ENCODE data around the gene COL15A1. TPM values are rescaled to one million over a fixed set of nuclear protein-coding genes. Genes with fewer than 3 reads are reported as not detected.
"Not testable (repeated sequence)": the region's sequence is repeated elsewhere in the genome, so short reads cannot be mapped to it uniquely, and the experiment has no call there.

The COL15A1 gene
- total RNA-seq, 4 donors from 2014 or later = 134 to 256 (median 145) TPM

DNA sequence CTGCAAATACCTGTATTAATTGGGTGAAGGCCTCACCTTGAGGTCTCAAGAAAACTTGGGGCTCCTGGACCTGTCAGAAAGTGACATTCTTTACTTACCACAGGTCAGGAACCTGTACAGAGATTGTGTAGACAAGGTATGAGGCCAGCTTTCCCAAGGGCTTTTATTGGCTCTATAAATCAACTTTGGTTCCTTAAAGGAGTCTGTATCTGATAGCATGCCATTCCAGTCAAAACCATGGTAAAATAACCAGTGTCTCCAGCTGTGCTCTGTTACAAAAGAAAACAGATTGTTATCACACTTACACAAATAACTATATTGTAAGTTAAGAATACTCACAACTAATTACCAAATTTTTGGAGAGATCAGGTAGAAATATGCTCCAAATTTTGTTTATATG is 64.5 kb downstream of the COL15A1 start:
- Histone ChIP-seq H3K36me3 (peaks cover 21 to 65% (median 47%) of the 10 kb centered on the region in 4 donors), H3K27me3 (no peaks in the 10 kb centered on the region), H3K27ac (replicated peaks in 1 of 4) (no peak overlapping the region), H3K4me3 (no peak overlapping the region), H3K9me3 (no peaks in the 10 kb centered on the region), H3K4me1 (no peaks in the 10 kb centered on the region)
- DNase-seq (ENCODE audit: extremely low spot score) = no peak
- intact Hi-C loops (cut with DNase I) = no loop called here
- TF ChIP-seq EP300 (IDR thresholded peaks at IDR 0.05) (no peak), POLR2AphosphoS5 (IDR thresholded peaks at IDR 0.05) (no peak), POLR2A (IDR thresholded peaks at IDR 0.05; ENCODE audit: low read depth) (no peak)
- TF ChIP-seq, protein P1, sequence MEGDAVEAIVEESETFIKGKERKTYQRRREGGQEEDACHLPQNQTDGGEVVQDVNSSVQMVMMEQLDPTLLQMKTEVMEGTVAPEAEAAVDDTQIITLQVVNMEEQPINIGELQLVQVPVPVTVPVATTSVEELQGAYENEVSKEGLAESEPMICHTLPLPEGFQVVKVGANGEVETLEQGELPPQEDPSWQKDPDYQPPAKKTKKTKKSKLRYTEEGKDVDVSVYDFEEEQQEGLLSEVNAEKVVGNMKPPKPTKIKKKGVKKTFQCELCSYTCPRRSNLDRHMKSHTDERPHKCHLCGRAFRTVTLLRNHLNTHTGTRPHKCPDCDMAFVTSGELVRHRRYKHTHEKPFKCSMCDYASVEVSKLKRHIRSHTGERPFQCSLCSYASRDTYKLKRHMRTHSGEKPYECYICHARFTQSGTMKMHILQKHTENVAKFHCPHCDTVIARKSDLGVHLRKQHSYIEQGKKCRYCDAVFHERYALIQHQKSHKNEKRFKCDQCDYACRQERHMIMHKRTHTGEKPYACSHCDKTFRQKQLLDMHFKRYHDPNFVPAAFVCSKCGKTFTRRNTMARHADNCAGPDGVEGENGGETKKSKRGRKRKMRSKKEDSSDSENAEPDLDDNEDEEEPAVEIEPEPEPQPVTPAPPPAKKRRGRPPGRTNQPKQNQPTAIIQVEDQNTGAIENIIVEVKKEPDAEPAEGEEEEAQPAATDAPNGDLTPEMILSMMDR (IDR thresholded peaks at IDR 0.05) = no peak

DNA sequence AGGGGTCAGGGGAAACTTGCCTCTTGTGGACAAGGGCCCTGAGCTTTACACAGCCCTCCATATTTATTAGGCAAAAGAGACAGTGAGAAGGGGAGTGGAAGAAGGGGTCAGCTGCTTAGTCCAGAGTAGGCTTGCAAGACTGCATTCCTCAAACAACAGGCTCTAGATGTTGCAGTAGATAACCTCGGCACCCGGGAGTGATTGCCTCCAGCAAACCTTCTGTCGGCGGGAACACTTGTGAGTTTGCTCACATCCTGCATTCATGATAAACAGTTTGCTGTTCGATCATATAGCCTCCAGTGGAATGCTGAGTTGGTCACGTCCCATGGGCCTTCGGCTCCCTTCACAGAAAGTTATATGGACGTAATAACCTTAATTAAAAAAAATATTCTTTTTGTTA is 66.7 kb downstream of the COL15A1 start:
- H3K27me3 ChIP-seq; DNase-seq (ENCODE audit: extremely low spot score); H3K9me3 ChIP-seq; H3K4me3 ChIP-seq; H3K4me1 ChIP-seq; H3K27ac ChIP-seq (replicated peaks in 1 of 4); intact Hi-C loops (cut with DNase I): not testable (repeated sequence)
- WGBS = 94% methylated on average over 8 of the region's 8 CpGs
- peaks cover 10 to 61% (median 31%) of the 10 kb centered on the region in 4 donors for H3K36me3 ChIP-seq

DNA sequence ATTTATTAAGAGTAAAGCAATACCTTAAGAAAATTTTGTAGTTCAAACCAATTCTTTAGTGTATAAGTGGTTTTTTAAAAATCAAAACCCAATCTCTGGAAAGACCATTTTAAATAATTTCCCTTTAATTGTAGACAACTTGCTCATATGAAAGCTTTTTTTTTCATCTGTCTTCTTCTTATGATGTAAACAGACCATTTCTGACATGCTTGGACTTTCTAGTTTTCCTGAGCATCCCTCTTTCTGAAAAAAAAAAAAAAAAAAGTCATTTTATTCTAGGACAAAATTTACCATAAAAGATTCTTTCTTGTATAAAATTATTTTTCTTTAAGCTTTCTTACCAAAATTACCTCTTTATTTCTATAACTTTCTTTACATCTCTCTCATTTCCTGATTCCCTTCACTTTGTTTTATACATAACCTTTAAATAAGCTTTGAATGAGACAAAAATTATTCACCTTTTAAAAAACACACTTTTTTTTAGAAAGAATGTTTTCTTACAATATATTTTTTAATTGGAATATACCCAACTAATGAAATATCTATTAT is 67.5 kb downstream of the COL15A1 start:
- H3K4me1 ChIP-seq = no peaks in the 10 kb centered on the region
- intact Hi-C loops (cut with DNase I) = no loop called here
- no peak overlapping the region for H3K27ac ChIP-seq (replicated peaks in 1 of 4)
- TF ChIP-seq POLR2AphosphoS5 (IDR thresholded peaks at IDR 0.05) = no peak
- TF ChIP-seq POLR2A (IDR thresholded peaks at IDR 0.05; ENCODE audit: low read depth) = no peak
- no peak for TF ChIP-seq EP300 (IDR thresholded peaks at IDR 0.05)
- TF ChIP-seq, protein P1 (IDR thresholded peaks at IDR 0.05) = no peak
- H3K36me3 ChIP-seq = peaks cover 11 to 61% (median 34%) of the 10 kb centered on the region in 4 donors
- H3K9me3 ChIP-seq = no peaks in the 10 kb centered on the region
- DNase-seq (ENCODE audit: extremely low spot score) = no peak
- H3K27me3 ChIP-seq = no peaks in the 10 kb centered on the region
- H3K4me3 ChIP-seq = no peak overlapping the region

DNA sequence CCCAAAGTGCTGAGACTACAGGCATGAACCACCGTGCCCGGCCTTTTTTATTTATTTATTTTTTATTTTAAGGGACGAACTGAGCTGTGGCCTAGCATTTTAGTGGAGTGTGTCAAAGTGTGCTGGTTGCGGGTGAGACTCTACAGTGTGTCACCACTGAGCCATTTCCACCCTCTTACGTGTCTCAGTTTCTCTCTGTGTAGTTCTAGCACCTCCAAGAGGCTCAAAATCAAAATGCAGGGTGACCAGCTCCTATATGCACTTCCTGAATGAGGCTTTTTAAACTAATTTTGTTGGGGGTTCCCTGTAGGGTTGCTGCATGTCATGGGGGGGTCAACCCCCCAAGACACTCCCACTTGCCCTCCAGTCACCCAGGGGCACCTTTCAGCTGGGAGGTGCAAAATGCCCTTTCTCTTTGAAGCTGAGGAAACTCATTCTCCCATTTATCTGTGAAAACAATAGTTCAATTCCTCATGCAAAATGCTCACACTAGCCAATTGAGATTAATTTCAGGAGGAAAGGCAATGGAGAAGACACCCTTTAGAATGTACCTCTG is 69.3 kb downstream of the COL15A1 start:
- no peak for DNase-seq (ENCODE audit: extremely low spot score)
- H3K9me3 ChIP-seq = no peaks in the 10 kb centered on the region
- intact Hi-C loops (cut with DNase I) = no loop called here
- no peaks in the 10 kb centered on the region for H3K27me3 ChIP-seq
- H3K4me3 ChIP-seq = no peak overlapping the region
- no peak for TF ChIP-seq POLR2AphosphoS5 (IDR thresholded peaks at IDR 0.05)
- TF ChIP-seq, protein P1 (IDR thresholded peaks at IDR 0.05) = peak; percentile 24 to 43 (median 29)
- no peak for TF ChIP-seq POLR2A (IDR thresholded peaks at IDR 0.05; ENCODE audit: low read depth)
- WGBS = 88% methylated on average over 5 of the region's 5 CpGs
- H3K4me1 ChIP-seq = no peaks in the 10 kb centered on the region
- no peak overlapping the region for H3K27ac ChIP-seq (replicated peaks in 1 of 4)
- H3K36me3 ChIP-seq = peaks cover 13 to 68% (median 40%) of the 10 kb centered on the region in 4 donors

DNA sequence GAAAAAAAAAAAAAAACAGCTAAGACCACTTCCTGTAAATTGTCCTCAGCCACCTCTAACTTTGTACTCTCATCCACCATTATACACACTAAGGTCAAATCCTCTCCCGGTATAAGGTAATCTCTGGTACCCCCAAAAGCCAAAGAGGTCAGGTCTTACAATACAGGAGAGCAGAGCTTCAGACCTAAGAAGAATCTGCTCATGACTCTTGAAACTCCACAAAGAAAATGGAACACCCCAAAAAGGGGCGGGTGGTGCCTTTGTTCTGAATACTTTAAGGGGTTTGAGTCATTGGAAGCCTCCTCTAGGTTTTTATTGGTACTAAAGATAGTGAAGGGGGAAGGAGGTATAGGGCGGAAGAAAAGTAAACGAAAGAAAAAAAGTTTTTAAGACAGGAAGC is 69.8 kb downstream of the COL15A1 start:
- Histone ChIP-seq H3K27me3 (no peaks in the 10 kb centered on the region), H3K9me3 (no peaks in the 10 kb centered on the region), H3K4me1 (no peaks in the 10 kb centered on the region), H3K27ac (replicated peaks in 1 of 4) (no peak overlapping the region), H3K36me3 (peaks cover 13 to 68% (median 38%) of the 10 kb centered on the region in 4 donors), H3K4me3 (no peak overlapping the region)
- WGBS = 76% methylated on average over 4 of the region's 4 CpGs
- TF ChIP-seq EP300 (IDR thresholded peaks at IDR 0.05) (no peak), POLR2AphosphoS5 (IDR thresholded peaks at IDR 0.05) (no peak), POLR2A (IDR thresholded peaks at IDR 0.05; ENCODE audit: low read depth) (no peak)
- TF ChIP-seq, protein P1 (IDR thresholded peaks at IDR 0.05) = no peak
- intact Hi-C loops (cut with DNase I) = no loop called here
- DNase-seq (ENCODE audit: extremely low spot score) = no peak

Data from esophagus muscularis mucosa (tissue), 4 donors.